GM19452 (cell line): ENCODE measurements around the gene LRRFIP1.

ENCODE experiments used
- ATAC-seq: cut with Tn5 transposase; IDR thresholded peaks from one replicate; pipeline ENCODE4 v1.9.1; 2021; ENCODE audit not compliant: unreplicated experiment

LRRFIP1 gene

GRCh38 chr2:237721458-237721857, 94.1 kb downstream of the LRRFIP1 start:
- no peak for ATAC-seq

- ATAC-seq = no peak
Observed at GRCh38 chr2:237722616-237723015, 95.2 kb downstream of the LRRFIP1 start.

DNA sequence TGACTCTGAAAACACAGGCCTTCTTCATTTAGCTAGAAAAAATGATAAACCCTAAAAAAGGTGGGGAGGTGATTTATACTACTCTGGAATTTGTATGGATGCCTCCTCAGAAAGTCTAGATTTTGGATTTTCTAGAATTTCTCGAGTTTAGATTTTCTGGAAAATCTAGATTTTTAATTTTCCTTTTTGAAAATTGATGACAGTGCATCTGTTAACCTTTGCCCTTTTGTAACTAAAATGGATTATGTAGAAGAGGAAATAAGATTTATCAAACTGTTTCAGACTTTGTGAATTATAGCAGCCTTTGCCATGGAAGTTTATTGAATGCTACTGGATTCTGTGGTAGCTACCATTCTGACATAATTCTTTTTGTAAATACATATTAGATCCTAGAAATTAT, 95.6 kb downstream of the LRRFIP1 start:
- no peak for ATAC-seq

DNA sequence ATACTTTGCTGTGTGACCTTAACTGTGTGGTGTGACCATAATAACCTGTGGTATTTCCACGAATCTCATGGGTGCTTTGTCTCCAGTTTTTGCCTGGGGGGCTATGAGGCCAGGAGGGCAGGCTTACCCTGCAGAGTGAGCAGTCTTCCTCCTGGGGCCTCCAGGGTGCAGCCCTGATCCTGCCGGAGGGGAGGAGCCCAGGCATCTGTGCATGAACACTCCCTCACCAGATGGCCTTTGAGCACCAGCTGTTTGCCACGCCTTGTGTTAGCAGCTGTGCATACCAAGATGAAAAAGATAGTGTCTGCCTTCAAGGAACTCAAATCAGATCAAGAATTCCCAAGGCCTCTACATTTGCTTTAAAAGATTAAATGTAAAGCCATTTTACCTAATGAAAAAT, 96.2 kb downstream of the LRRFIP1 start:
- ATAC-seq = no peak

DNA sequence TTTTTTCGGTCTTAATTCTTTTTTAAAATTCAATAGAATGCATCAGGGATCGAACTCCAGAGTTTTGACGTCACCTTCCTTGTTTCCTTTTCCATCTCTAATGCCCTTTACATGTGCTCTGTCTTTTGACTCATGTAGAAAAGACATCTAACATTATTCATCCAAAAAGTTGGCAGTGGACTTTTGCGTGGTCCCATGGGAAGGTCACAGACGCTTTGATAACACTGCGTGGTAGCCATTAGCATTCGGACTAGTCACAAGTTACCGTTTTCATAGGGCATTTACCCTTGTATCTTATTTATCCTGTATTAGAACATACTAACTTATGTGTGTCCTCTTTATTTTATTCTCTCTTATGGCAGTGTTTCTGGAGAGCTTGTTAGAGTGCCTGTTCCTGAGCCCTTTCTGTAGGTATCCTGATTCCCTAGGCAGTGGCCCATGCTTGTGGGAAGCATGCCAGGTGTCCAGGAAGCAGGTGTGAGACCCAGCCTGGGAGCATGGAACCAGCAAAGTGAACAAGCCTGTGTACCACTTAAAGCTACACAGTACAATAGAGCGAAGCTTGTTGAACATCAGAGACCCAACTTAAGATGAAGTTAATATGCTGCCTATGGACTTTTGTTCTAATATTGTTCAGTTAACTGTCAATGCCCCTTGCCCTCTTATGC, 97.6 kb downstream of the LRRFIP1 start:
- ATAC-seq = no peak

GRCh38 chr2:237725661-237726060, 98.3 kb downstream of the LRRFIP1 start:
- ATAC-seq = no peak

DNA sequence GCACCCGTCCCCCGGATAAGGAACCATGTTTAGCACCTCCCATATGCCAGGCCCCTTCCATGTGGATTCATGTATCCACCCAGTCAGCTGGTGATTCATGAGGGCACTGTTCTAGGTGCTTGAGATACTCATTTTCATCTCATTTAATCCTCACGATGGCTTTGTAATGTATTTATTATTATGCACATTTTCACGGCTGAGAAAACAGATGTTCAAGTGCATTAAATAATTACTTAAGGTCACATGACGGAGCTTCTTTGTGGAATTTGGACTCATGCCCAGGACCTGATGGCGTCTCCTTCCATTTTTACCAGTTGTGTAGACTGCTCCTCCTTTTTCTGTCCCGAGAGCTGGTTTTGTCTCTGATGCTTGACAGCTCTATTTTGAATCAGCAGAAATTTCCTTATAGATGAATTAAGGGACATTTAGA, 99.0 kb downstream of the LRRFIP1 start:
- no peak for ATAC-seq

- ATAC-seq = no peak
Observed at GRCh38 chr2:237727363-237727762, 100.0 kb downstream of the LRRFIP1 start.

DNA sequence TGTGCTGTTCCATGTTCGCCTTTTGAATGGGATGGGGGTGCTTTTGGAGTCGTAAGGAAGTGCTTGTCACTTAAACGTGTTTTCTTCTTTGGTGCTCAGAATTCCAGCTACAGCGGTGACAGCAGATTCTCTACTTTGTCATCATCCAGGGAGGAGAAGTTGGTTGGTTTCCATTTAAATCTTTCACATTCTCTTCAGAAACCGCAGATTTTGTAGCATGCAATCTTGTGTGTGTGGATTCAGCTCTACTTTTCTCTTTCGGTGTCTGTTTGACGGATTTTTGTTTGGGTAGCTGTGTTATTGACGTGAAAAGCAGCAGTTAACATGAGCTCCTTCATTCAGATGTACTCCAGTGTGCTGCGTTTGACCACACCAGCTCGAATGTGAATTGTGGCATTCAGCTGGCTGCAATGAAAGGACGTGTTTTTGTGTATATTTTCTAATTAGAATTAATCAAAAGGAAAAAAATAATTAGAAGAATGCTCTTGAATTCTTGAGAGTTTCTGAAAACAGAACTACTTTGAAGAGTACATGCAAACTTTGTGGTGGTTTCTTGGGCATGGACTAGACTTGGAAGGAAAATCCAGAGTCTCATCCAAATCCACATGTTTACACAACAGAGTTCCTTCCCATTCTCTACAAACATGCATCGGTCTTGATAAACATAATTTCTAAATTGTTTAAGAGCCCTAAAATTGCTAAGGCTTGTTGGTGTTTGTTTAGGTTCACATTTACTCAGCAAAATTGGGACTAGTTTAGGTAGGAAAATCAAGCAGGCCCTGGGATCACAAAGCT, 102.5 kb downstream of the LRRFIP1 start:
- ATAC-seq = no peak

- no peak for ATAC-seq
Observed at GRCh38 chr2:237731663-237732062, 104.3 kb downstream of the LRRFIP1 start.

- ATAC-seq = no peak
Observed at GRCh38 chr2:237732070-237732469, 104.7 kb downstream of the LRRFIP1 start.

DNA sequence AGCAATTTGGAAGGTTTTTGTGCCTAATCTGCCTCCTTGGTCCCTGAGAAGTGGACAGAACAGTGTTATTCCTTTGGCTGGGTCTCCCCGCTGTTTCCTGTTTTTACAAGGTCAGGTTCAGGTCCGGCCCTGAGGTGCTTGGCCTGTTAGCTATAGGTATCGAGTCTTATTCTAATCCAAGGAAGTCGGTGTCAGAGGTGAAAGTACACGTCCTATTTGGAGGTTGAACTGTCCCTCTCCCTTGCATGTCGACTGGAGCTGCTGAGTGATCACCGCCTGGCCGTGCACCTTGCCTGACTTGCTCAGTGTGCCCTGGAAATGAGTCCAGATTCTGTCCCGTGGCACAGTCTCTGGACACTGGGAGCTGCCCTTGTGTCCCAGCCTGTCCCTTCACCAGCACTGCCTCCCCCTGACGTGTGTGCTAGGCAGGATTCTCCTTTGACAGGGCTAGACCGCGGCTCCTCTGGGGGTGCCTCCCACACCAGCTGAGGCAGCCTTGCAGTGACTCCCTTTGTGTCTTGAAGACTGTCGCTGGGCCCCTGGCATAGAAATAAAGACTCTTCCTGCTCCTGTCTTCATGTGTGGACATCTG, 105.5 kb downstream of the LRRFIP1 start:
- ATAC-seq = no peak

DNA sequence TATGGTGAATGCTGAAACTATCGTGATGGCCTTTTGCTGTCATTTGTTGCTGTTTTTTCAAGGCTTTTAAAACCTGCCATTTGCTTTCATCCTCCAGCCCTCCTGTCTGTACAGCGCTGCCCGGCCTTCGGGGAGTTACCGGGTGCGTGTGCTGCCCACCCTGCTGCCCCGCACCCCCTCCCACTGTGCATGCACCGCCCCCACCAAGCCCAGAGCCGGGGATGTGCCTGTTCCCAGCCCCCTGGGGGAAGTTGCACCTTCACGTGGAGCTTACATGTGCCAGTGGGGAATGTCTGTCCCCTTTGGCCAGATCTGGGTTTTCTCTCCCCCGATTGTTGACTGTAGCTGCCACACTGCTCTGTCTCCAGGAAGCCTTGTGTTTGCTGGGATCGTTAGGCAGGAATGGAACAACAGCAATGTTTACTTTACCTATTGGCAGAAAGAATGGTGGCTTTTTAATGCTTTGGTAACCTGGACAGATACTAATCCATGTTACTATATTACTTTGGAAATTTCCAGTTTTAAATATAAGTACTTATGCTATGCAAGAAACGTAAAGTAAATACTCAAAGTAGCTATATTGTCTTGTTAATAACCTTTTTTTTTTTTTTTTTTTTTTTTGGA, 106.4 kb downstream of the LRRFIP1 start:
- no peak for ATAC-seq

GRCh38 chr2:237734905-237735623, 107.7 kb downstream of the LRRFIP1 start:
- ATAC-seq = no peak

GRCh38 chr2:237735798-237736197, 108.4 kb downstream of the LRRFIP1 start:
- ATAC-seq = no peak

- ATAC-seq = no peak
Observed at GRCh38 chr2:237736783-237737182, 109.4 kb downstream of the LRRFIP1 start.

- no peak for ATAC-seq
Observed at GRCh38 chr2:237737196-237737865, 109.9 kb downstream of the LRRFIP1 start.

- no peak for ATAC-seq
Observed at GRCh38 chr2:237738255-237738654, 110.9 kb downstream of the LRRFIP1 start.

DNA sequence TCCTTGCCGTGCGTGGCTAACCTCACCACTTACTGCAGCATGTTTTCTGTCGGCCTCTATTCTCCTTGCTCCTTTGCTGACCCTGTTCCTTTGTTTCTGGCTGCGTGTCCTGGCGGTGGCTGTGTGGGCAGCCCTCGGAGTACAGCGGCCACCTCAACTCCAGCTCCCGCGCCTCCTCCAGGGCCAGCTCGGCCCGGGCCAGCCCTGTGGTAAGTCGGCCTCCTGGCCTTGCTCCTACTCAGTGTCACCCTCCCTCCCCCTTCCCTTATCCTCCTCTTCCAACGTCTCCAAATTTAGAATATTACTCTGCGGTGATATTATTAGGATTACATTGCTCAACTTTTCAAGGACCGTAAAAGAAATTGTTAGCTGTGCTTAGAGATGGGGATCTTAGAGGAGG, 111.7 kb downstream of the LRRFIP1 start:
- no peak for ATAC-seq

DNA sequence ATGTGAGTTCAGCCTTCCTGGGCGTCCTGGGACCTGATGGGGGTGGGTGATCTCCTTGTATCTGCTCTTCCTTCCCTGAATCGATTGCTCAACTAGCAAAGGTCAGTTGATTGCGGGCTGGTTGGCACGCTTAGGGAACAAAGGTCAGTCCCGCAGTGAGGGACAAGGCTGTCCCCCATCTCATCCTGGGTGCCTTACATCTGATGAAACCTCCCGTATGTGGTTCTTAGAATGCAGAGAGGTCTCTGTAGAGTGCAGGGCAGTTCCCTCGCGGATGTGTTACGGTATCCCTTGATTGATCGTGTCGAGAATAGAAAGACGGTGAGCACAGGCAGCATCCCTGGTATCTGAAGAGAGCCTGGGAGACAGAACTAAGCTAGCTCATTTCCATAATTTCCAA, 114.8 kb downstream of the LRRFIP1 start:
- no peak for ATAC-seq

DNA sequence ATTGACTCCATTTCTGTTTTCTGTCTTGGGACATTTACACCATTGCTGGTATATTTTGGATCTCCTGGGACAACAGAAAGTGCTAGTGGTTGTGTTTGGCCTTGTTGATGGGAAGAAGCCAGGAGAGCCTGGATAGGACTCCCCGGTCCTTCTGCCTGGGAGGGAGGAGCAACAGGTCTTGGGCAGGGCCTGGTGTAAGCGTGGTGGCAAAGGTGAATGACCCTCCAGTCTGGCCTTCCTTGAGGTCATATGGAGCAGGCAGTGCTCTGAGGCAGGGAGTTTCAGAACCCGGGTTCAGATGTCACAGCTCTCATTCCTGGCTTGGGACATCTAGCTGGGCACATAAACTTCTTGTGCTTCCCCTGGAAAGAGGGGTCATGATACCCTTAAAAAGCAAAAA, 115.2 kb downstream of the LRRFIP1 start:
- ATAC-seq = no peak
